GM20431 (cell line): ENCODE results near the gene UBE2Q1.

Experiments
- in situ Hi-C: fragments of 300-500 bp; cut with MseI, MboI; formaldehyde crosslinking; loops from one replicate; pipeline ENCODE4 v1.15.0; 2020; ENCODE audit warnings: low sequenced_read_pairs; ENCODE audit not compliant: unreplicated experiment

Gene UBE2Q1

GRCh38 chr1:154520333-154520732, 38.1 kb downstream of the UBE2Q1 start:
- in situ Hi-C loops: no loop called here

DNA sequence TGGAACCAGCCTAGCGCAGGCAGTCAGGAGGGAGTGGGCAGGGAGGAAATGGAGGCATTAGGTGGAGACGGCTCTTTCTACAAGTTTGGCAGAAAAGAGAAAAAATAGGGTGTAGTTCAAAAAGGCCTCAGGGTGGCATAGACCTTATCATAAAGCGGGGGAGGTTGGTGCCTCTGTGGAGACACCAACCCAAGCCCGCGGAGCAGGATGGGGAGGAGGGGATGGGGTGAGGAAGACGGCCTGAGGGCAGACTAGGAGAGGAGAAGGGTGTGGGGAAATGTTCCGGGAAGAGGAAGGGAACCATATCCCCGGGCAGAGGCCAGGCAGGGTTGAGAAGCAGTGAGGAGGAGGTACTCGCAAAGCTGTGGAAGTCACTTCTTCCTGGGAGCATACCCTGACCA, 38.9 kb downstream of the UBE2Q1 start:
- in situ Hi-C loops: no loop called here

- in situ Hi-C loops: no loop called here
Observed at GRCh38 chr1:154517661-154518060, 40.8 kb downstream of the UBE2Q1 start.

DNA sequence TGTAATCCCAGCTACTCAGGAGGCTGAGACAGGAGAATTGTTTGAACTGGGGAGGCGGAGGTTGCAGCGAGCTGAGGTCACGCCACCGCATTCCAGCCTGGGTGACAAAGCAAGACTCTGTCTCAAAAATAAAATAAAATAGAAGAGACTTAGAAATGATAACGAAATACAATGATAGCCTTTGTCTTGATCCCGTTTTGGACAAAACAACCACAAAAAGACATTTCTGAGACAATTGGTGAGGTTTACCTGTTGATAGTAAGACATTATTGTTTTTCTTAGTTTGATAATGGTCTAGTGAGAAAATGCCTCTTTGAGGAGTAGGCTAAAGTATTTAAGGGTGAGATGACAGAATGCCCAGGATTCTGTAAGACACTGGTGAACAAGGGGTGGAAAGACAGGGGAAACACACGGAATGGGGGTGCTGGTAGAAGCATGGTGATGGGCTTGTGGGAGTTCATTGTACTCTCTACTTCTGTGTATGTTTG, 44.4 kb downstream of the UBE2Q1 start:
- in situ Hi-C loops: no loop called here

DNA sequence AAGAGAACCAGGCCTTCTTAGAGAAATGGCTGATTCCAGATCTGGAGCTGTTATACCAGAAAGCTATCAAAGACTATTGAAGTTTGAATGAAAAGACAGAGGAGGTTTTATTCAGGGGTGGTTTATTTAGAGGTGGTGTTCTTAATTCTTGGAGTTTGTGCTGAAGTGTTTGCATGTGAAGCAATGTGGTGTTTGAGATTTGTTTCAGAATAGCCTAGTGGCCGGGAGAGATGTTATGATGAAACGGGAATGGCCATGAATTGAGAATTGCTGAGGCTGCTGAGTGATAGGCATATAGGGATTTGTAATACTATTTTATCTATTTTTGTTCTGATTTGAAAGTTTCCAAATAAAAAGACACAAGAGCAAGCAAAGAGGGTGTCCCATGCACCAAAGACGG, 45.7 kb downstream of the UBE2Q1 start:
- in situ Hi-C loops: no loop called here

GRCh38 chr1:154503898-154504297, 54.6 kb downstream of the UBE2Q1 start:
- in situ Hi-C loops: no loop called here

- in situ Hi-C loops: no loop called here
Observed at GRCh38 chr1:154502744-154503115, 55.7 kb downstream of the UBE2Q1 start.

GRCh38 chr1:154502066-154502743, 56.3 kb downstream of the UBE2Q1 start, which contains the start of the genes SHE and TDRD10:
SHE (minus strand) TSS chr1:154502412; CDS start chr1:154502026, 386 bp downstream.
TDRD10 (plus strand) TSS chr1:154502219; CDS start chr1:154506904, 4,685 bp downstream.
- in situ Hi-C loops: no loop called here

DNA sequence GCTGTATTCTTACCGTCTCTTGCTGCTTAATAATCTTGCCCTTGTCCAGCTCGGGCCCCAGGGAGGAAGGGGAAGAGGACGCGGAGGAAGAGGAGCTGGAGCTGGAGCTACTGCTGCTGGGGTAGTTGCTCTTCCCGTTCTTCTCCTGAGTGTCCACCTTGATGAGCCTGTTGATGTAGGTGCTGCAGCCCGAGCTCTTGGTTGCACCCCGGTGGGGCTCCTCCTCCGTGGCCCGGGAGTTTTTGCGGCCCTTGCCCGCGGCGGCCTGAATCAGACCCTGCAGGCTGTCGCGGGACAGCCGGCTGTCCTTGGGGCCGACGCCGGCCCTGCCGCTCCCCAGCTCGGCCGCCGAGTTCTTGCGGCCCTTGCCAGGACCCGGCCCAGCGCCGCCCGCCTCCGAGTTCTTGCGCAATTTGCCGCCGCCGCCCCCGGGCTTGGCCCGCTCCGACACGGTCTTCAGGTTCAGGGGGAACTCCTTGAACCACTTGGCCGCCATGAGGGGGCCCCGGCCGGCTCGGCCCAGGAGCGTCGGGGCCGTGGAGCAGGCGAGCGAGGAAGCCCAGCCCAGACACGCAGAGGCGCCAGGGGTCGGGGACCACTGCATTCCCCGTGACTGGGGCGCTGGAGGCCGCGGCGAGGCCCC, 56.9 kb downstream of the UBE2Q1 start:
- in situ Hi-C loops: no loop called here

DNA sequence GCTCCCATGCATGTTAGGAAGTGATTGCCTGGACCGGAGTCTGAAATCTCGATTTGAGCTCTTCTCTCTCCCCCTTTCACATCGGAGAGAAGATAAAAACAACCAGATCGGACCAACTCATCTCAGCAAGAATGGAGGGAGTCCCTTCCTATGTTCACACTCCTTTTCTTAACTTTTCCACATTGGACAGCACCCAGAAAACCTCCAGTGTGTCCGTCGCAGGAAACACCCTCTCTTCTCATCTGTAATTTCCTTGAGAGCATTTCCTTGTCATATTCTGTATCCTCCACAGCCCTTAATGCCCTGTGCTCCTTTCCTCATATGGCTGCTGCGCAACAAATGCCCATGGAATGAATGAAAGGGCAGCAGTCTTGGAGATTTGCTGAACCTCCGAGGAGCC, 57.9 kb downstream of the UBE2Q1 start:
- in situ Hi-C loops: no loop called here

DNA sequence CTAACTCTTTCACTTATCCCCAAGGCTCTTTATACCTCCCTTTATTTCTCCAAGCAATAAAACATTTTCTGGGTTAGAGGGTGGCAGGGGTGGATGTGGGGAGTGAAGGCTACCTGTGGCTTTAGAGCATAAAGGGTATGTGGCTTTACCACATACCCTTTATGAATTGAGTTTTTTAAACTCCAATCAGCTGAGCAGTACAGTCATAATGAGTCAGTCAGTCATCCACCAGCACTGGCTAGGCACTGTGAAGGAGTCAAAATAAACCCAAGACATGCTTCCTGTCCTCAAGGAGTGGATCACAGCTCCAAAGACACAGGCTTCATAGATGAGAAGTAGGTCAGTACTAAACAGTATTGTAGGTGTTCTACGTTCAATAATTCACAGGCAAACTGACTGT, 59.0 kb downstream of the UBE2Q1 start:
- in situ Hi-C loops: no loop called here
